ENCODE results near the gene CXXC5. TPM values are rescaled to one million over a fixed set of nuclear protein-coding genes. Genes with fewer than 3 reads are reported as not detected.
"Not testable (repeated sequence)": the region's sequence is repeated elsewhere in the genome, so short reads cannot be mapped to it uniquely, and the experiment has no call there.

Gene CXXC5
- total RNA-seq, 6 experiments from 2014 or later = 44.5 to 84.9 (median 66.4) TPM

DNA sequence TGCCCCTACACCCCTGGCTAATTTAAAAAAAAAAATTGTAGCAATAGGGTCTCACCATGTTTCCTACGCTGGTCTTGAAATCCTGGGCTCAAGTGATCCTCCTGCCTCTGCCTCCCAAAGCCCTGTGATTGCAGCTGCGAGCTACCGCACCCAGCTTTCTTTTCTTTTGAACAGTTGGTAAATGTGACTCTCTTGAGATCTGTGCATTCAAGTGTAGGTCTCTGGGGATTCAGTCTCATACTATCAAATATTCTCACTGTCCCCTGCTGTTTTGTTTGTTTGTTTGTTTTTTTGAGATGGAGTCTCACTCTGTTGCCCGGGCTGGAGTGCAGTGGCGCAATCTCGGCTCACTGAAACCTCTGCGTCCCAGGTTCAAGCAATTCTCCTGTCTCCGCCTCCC lies 42.3 kb upstream of the CXXC5 start:
- Histone ChIP-seq H3K4me1 (peaks cover 0 to 5% (median 0%) of the 10 kb centered on the region in 4 donors), H3K27ac (no peak overlapping the region), H3K4me3 (no peak overlapping the region), H3K36me3 (peaks cover 0 to 30% (median 11%) of the 10 kb centered on the region in 4 donors), H3K9me3 (no peaks in the 10 kb centered on the region), H3K27me3 (no peaks in the 10 kb centered on the region)
- intact Hi-C loops (cut with DNase I) = no loop called here
- 80% methylated on average over 6 of the region's 8 CpGs for WGBS (ENCODE audit: insufficient coverage, low coverage, low lambda C conversion rate, missing lambda C conversion rate)
- TF ChIP-seq, protein P1, sequence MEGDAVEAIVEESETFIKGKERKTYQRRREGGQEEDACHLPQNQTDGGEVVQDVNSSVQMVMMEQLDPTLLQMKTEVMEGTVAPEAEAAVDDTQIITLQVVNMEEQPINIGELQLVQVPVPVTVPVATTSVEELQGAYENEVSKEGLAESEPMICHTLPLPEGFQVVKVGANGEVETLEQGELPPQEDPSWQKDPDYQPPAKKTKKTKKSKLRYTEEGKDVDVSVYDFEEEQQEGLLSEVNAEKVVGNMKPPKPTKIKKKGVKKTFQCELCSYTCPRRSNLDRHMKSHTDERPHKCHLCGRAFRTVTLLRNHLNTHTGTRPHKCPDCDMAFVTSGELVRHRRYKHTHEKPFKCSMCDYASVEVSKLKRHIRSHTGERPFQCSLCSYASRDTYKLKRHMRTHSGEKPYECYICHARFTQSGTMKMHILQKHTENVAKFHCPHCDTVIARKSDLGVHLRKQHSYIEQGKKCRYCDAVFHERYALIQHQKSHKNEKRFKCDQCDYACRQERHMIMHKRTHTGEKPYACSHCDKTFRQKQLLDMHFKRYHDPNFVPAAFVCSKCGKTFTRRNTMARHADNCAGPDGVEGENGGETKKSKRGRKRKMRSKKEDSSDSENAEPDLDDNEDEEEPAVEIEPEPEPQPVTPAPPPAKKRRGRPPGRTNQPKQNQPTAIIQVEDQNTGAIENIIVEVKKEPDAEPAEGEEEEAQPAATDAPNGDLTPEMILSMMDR (IDR thresholded peaks at IDR 0.05) = no peak
- TF ChIP-seq POLR2A (IDR thresholded peaks at IDR 0.05) = no peak
- DNase-seq (no peak), ATAC-seq (no peak)

DNA sequence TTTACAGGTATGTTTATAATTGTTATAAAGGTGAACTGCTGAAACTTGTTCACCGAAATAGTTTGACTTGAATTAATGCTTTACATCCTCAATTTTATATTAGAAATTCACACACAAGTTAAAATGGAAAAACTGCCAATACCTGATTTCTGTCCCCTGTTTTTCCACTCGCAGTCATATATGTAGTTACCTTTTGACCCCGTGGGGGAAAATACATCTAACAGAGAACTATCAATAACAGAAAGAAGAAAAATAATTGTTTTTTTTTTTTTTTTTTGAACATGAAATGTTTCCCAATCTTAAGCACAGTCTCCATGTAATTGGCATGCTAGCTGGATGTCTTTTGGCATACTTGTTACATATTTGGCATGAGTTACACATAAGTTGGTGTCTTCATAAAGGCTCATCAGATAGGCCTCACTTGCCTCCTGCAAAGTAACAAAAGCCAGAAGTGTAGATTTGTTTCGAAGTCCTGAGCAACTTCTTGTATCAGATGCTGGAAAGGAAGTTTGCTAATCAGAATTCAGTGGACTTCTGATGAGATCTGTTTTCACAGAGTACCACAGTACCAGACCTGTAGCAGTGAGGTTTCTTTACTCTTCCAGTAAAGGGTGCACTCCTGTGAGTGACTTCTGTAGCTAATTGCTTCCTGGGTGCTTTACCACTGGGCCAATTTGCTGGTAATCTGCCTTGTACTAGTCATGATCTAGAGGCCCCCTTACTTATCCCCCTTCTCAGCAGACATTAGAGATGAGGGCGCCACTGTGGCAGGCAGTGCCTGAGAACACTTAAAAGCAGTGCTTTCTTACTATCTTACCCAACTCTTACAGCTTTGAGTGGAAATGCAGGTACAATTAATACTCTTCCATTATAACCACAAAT lies 36.2 kb upstream of the CXXC5 start:
- Histone ChIP-seq H3K4me3 (no peak overlapping the region), H3K27ac (no peak overlapping the region), H3K36me3 (peaks cover 0 to 17% (median 2%) of the 10 kb centered on the region in 4 donors), H3K9me3 (no peaks in the 10 kb centered on the region), H3K27me3 (no peaks in the 10 kb centered on the region), H3K4me1 (peaks cover 0 to 4% (median 0%) of the 10 kb centered on the region in 4 donors)
- ATAC-seq = no peak
- TF ChIP-seq, protein P1 (IDR thresholded peaks at IDR 0.05) = no peak
- TF ChIP-seq POLR2A (IDR thresholded peaks at IDR 0.05) = no peak
- DNase-seq = no peak
- intact Hi-C loops (cut with DNase I) = no loop called here
- WGBS (ENCODE audit: insufficient coverage, low coverage, low lambda C conversion rate, missing lambda C conversion rate) = 79% methylated on average over 5 of the region's 5 CpGs

DNA sequence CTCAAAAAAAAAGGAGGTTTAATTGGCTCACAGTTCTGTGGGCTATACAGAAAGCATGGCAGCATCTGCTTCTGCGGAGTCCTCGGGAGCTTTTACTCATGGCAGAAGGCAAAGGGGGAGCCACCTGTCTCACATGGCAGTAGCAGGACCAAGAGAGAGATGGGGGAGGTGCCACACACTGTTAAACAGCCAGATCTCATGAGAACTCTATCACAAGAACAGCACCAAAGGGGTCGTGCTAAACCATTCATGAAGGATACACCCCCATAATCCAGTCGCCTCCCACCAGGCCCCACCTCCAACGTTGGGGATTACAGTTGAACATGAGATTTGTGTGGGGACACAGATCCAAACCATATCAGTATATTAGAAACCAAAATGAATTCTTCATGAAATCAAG lies 28.3 kb upstream of the CXXC5 start:
- 90% methylated on average over 3 of the region's 5 CpGs for WGBS (ENCODE audit: insufficient coverage, low coverage, low lambda C conversion rate, missing lambda C conversion rate)
- no peak for ATAC-seq

DNA sequence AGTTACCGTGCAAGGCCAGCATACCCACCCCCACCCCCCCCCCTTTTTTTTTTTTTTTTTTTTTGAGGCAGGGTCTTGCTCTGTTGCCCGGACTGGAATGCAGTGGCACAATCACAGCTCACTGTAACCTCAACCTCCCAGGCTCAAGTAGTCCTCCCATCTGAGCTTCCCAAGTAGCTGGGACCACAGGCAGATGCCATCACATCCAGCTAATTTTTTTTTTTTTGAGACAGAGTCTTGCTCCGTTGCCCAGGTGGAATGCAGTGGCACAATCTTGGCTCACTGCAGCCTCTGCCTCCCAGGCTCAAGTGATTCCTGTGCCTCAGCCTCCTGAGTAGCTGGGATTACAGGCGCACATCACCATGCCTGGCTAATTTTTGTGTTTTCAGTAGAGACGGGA lies 22.8 kb upstream of the CXXC5 start:
- H3K4me3 ChIP-seq; ATAC-seq; H3K4me1 ChIP-seq; DNase-seq; H3K9me3 ChIP-seq; H3K27ac ChIP-seq; intact Hi-C loops (cut with DNase I); H3K27me3 ChIP-seq: not testable (repeated sequence)
- H3K36me3 ChIP-seq = peaks cover 7 to 51% (median 17%) of the 10 kb centered on the region in 4 donors
- 83% methylated on average over 4 of the region's 5 CpGs for WGBS (ENCODE audit: insufficient coverage, low coverage, low lambda C conversion rate, missing lambda C conversion rate)

More for the DNA sequence above, 28.3 kb upstream of the CXXC5 start:
- no peak for DNase-seq
- Histone ChIP-seq H3K36me3 (peaks cover 0 to 42% (median 13%) of the 10 kb centered on the region in 4 donors), H3K4me1 (no peaks in the 10 kb centered on the region), H3K27me3 (no peaks in the 10 kb centered on the region), H3K4me3 (no peak overlapping the region), H3K27ac (no peak overlapping the region), H3K9me3 (no peaks in the 10 kb centered on the region)
- TF ChIP-seq, protein P1 (IDR thresholded peaks at IDR 0.05) = no peak
- no peak for TF ChIP-seq POLR2A (IDR thresholded peaks at IDR 0.05)
- intact Hi-C loops (cut with DNase I) = no loop called here

DNA sequence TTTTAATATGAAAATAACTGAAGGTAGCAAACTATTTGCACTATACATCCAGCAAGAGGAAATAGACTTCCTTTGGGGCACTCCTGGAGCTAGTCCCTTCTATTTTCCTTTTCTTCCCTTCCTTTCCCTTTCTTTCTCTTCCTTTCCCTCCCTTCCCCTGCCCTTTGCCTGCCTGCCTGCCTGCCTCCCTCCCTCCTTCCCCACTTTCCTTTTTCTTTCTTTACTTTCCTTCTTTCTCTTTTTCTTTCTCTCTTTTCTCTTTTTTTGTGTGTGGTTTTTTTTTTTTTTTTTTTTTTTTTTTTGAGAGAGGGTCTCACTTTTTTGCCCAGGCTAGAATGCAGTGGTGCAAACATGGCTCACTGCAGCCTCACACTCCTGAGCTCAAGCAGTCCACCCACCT lies 17.3 kb upstream of the CXXC5 start:
- TF ChIP-seq, protein P1 (IDR thresholded peaks at IDR 0.05) = no peak
- TF ChIP-seq POLR2A (IDR thresholded peaks at IDR 0.05) = no peak
- no peak for ATAC-seq
- H3K27ac ChIP-seq = no peak overlapping the region
- intact Hi-C loops (cut with DNase I) = loop anchor here in 1 of 2 donors (5.0 kb wide), 1 partner anchor 131 kb away; no protein-coding TSS in a partner anchor
- H3K9me3 ChIP-seq = no peaks in the 10 kb centered on the region
- no peak overlapping the region for H3K4me3 ChIP-seq
- no peak for DNase-seq
- no peaks in the 10 kb centered on the region for H3K27me3 ChIP-seq
- H3K36me3 ChIP-seq = peaks cover 6 to 19% (median 7%) of the 10 kb centered on the region in 4 donors
- H3K4me1 ChIP-seq = peaks cover 0 to 15% (median under 1%) of the 10 kb centered on the region in 4 donors

Data from right lobe of liver (tissue), 6 donors.